Skeletal muscle cell (primary cell): ENCODE results near the gene OGG1.
A peak's percentile ranks its signal among the peaks of the same experiment; 100 is the strongest.

ENCODE experiments used
- DNase-seq: peaks from one replicate; pipeline ENCODE4 v3.0.0-alpha.2; 2010; ENCODE audit warnings: low read depth
- H3K4me3 ChIP-seq: 2 replicates; pipeline ENCODE4 v1.5.1; 2011; ENCODE audit warnings: low read depth, mild to moderate bottlenecking, control low read depth, low read length, moderate library complexity

OGG1 gene

DNA sequence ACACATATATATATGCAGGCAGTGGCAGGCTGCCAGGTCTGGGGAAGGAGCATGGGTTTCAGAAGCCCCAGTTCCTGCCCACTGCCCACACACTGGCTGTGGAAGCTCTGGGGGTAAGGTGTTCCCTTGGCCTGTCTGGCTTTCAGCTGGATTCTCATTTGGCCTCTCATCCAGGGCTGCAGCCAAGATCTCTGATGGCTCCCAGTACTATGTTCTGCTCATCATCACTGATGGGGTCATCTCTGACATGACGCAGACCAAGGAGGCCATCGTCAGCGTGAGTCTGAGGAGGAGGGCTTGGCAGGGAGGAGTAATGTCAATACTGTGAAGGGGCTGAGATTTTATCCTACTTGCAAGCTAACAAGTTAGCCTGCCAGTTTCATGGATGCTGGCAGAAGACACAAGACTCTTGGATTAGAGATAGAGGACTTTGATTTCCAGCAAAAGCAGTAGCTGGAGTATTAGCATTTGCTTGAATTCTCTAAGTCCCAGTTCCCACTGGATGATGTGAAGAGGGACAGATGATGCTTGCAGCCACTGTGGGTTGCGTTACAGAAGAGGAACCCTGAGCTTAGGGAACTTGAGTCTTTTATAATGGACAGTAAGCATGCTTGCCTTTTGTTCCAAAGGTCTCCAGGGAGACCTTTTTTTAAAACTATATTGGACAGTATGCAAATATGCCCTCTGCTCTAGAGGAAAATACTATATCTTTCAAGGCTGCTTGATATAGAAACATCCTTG, 23.8 kb upstream of the OGG1 start:
- H3K4me3 ChIP-seq = no peak overlapping the region
- no peak for DNase-seq

DNA sequence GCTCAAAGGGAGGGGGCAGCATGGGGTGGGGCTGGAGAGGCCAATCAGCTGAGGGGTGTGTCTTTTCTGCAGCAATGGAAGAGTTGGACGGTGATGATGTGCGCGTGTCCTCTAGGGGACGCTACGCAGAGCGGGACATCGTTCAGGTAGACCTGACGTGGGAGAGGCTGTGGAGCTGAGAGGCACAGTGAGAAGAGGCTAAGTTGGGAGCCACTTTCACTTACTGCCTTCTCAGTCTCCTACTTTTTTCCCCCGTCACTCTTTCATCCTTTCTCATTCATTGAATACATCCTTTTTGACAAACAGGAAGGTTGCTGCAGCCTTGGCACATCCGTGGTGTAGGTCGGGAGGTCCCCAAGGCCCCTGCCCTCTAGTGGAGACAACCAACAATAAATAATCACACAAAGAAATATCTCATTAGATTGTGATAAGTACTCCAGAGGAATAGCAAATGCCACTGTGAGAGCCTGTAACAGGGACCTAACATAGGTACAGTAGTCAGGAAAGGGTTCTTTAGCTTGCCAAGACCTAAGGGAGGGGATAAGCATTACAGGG, 22.6 kb upstream of the OGG1 start:
- DNase-seq = no peak

DNA sequence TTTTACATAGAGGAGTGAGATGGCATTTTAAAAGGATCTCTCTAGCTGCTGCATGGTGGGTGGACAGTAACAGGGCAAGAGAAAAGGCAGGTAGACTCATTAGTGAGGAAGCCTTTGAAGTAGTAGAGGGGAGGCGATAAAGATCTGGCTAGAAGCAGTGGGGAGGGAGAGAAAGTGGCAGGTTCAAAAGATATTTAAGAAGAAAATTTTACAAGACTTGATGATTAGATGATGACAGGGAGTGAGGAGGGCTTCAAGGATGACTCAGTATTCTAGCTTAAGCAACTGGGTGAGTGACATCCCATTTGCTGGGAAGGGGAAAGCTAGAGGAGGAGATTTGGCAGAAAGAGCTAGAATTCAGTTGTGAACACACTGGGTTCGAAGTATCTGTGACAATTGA, 22.0 kb upstream of the OGG1 start:
- DNase-seq = no peak
- no peak overlapping the region for H3K4me3 ChIP-seq

More for the DNA sequence above, 22.6 kb upstream of the OGG1 start:
- no peak overlapping the region for H3K4me3 ChIP-seq

DNA sequence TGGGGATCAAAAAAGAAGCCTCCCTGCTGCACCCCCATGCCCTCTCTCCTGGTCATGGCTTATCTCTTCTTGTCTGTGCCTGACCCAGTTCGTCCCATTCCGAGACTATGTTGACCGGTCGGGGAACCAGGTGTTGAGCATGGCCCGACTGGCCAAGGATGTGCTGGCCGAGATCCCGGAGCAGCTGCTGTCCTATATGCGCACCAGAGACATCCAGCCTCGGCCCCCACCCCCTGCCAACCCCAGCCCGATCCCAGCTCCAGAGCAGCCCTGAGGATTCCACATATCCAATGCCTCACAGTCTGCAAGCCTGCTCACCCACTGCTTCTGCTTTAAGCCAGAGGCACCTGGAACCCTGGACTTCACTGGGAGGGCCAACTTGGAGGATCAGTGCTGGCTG, 20.3 kb upstream of the OGG1 start:
- H3K4me3 ChIP-seq = no peak overlapping the region
- no peak for DNase-seq

DNA sequence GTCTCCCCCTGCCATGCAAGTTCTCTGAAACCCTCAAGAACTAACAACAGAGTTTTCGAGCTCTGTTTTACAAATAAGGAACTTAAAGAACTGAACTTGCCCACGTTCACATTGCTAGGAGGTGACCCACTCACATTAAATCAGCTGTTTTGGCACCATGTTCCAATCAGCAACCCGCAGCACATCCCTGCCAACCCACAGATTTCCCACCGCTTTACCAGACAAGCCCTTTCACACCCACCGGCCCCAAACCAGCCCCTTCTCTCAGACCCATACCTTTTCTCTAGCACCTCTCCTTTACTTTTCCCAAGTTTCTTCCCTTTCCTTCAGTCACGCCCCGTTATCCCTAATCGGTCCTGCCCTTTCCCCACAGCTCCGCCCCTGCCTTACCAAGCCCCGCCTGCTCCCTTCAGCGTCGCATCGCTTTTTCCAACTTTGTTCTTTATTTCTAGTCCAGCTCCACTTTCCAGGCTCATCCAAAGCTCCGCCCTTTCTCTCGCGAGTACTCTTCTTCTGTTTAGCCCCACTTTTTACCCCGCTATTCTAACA, 19.0 kb upstream of the OGG1 start:
- peak overlapping the region; percentile 59 for H3K4me3 ChIP-seq
- no peak for DNase-seq

DNA sequence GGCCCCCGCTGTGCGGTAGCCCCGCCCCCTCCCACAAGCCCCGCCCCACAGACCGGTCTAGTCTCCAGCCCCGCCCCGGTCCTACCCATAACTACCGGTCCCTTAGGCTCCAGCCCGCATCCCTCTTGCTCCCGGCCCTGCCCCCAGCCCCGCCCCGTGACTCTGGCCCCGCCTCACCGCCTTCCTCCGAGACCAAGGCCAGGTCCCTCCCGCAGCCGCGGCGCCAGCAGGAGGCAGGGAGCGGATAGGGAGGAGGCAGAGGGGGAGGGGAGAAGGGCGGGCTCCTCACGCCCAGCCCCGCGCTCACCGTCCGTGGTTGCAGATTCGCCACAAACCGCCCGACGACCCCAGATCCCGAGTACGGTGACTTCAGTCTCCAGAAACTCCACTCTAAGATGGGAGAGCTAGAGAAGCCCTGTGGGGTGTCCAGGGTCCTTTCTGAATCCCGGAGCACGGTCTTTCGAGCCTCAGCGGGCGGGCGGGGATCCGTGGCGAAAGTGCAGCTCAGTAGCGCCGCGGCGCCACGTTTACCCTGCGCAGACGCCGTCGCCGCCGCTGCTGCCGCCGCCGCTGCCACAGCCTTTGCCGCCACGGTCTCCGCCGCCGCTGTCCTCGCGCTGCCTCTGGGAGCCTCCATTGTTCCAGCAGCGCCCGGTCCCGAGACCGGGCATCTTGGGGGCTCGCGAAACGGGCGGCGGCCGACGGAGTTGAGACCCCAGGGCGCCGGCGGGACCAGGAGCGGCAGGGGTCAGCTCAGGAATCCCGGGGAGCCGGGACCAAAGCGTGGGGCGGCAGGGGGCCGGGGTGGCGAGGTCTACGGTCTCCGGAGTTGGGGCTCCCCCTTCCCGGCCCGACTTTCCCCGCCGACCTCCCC, 18.3 kb upstream of the OGG1 start, which contains the start of gene BRPF1:
TSS of gene BRPF1 (plus strand) at position 530 of the 874 bp plus-strand sequence. CDS start 2,406 bp downstream, outside the sequence.
- H3K4me3 ChIP-seq = peak within 1 kb of the TSS; percentile 96

DNA sequence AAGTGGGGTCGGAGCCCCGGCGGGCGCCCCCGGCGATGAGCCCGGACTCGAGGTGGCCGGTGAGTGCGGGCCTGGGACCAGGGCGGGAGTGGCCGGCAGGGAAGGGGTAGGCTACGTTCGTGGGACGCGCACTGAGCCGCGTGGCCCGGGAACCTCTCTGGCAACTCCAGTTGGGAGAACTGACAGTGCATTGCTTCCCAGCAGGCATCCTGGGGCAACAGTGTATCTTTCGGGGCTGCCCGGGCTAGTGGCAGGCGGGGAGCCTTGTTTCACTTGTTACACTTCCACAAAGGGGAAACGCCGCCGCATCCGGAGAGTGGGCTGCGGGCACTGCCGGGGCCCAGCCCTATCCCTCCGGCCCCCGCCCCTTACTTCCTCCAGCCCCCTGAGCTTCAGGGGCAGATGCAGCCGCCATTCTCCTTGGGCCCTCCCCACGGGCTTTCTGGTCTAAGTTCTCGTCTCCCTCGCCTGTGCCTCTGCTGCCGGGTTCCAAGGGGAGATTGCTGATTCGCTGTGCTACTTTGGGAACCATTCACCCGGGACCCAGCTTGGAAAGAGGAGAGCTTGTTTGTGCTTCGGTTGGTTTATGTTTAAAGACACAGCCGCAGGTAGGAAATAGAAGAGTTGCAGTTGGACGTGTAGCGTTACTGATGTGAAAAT, 17.5 kb upstream of the OGG1 start:
- peak overlapping the region; percentile 96 for H3K4me3 ChIP-seq
- no peak for DNase-seq

More for the DNA sequence above, 18.3 kb upstream of the OGG1 start, which contains the start of gene BRPF1:
- DNase-seq = peak; percentile 99

DNA sequence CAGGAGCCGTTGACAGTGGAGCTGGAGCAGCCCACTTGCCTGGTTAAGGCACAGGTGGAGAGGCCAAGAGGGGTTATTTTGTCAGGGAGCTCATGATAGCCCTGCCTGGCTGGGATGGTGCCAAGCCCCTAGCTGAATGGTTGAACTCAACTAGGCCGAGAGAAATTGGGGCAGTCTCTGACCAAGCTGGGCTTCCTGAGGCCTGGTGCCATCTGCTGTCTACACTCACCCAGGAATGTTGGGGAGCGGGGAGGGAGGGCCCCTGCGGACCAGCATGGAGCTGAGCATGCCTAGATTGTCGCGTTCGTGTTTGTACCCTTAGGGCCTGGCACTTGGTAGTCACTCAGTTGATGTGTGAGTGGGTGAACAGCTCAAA, 17.0 kb upstream of the OGG1 start:
- peak overlapping the region; percentile 96 for H3K4me3 ChIP-seq
- DNase-seq = no peak

DNA sequence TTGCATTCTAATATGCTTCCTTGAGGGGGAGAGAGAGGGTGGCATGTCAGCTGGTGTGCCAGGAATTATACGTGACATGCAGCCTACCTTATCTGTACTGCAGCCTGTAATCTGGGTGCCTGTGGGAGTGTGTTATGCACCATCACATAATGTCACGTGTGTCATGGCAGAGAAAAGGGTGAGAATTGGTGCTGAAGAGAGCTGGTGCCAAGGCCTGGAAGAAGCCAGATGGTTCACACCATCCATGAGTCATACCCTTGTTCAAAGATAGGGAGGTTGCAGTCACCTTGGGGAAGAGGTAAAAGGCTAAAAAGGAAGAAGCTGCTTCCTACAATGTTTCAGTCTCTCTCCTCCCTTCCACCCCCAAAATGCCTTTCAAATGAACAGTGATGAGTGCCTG, 12.9 kb upstream of the OGG1 start:
- no peak overlapping the region for H3K4me3 ChIP-seq
- DNase-seq = no peak

DNA sequence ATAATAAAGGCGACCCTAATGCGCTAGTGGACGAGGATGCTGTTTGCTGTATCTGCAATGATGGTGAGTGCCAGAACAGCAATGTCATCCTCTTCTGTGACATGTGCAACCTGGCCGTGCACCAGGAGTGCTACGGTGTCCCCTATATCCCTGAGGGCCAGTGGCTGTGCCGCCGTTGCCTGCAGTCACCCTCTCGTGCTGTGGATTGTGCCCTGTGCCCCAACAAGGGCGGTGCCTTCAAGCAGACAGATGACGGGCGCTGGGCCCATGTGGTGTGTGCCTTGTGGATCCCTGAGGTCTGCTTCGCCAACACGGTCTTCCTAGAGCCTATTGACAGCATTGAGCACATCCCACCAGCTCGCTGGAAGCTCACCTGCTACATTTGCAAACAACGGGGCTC, 10.6 kb upstream of the OGG1 start:
- DNase-seq = no peak
- no peak overlapping the region for H3K4me3 ChIP-seq

DNA sequence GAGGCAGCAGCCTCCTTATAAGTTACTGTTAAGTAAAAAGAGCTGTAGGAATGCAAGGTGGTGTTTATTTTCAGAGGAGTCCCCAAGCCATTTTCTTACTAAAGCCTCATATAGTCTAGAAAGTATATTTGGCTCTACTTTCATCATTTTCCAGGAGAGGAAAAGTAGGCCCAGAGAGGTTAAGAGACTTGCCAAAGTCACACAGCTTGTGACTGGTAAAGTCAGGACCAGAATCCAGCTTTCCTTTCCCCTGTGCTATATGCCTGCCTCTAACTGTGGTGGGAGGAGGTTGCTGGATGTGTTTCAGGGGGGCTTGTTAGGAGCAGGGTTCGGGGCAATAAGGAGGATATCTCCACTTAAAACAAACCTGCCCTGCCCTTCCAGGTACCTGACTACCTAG, 7.2 kb upstream of the OGG1 start:
- H3K4me3 ChIP-seq = no peak overlapping the region
- DNase-seq = no peak

DNA sequence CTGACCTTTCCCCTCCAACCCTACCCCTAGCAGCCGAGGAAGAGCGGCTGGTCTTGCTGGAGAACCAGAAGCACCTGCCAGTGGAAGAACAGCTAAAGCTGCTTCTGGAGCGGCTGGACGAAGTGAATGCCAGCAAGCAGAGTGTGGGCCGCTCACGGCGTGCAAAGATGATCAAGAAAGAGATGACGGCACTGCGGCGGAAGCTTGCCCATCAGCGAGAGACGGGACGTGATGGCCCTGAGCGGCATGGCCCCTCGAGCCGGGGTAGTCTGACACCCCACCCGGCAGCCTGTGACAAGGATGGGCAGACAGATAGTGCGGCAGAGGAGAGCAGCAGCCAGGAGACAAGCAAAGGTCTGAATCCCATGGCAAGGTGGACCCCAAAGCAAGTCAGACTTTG, 6.2 kb upstream of the OGG1 start:
- no peak for DNase-seq
- H3K4me3 ChIP-seq = no peak overlapping the region

DNA sequence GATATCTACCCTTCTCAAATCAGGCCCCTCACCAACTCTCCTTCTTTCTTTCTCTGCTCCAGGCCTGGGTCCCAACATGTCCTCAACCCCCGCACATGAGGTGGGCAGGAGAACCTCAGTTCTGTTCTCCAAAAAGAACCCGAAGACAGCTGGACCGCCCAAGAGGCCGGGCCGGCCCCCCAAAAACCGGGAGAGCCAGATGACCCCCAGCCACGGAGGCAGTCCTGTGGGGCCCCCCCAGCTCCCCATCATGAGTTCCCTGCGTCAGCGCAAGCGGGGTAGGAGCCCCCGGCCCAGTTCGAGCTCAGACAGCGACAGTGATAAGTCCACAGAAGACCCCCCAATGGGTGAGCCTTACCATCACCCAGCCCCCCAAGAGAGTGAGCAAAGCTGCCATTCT, 5.6 kb upstream of the OGG1 start:
- no peak for DNase-seq
- H3K4me3 ChIP-seq = no peak overlapping the region

DNA sequence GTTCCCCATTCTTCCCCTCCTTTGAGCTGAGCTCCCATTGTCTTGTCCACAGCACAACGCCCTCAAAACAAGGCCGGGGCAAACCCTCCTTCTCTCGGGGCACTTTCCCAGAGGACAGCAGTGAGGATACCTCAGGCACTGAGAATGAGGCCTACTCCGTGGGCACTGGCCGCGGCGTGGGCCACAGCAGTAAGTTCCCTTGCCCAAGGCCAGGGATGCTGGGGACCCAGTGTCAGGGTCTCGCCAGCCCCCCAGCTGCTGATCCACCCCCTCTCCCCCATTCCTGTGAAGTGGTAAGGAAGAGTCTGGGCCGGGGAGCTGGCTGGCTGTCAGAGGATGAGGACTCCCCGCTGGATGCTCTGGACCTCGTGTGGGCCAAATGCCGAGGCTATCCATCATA, 4.2 kb upstream of the OGG1 start:
- H3K4me3 ChIP-seq = no peak overlapping the region
- DNase-seq = no peak

DNA sequence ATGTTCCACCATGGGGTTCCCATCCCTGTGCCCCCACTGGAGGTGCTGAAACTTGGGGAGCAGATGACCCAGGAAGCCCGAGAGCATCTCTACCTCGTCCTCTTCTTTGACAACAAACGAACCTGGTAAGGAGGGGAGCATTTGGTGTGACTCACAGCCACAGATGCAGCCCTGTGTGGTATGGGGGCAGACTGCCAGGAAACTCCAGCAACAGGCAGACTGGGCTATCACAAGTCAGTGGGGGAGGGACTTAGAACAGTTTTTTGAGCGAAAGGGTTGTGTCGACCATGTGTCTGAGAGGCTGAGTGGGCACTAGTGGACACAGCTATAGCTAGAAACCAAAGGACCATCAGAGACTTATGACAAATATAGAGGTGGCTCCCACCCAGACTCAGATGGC, 3.4 kb upstream of the OGG1 start:
- peak; percentile 65 for DNase-seq

DNA sequence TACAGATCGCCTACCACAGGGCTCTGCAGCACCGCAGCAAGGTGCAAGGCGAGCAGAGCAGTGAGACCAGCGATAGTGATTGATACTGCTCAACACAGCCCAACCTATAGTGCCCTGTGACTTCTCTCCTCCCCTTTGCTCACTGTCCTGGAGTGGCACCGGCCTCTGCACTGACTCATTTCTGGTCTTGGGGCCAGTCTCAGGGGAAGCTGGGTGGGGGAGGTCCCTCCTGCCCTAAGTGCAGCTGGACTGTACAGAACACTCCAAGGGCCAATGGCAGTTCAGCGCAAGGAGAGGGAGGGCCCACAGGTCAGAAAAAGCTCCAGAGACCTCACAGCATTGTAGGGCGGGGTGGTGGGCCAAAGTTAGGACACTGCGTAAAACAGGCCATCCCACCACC, 2.5 kb upstream of the OGG1 start:
- no peak overlapping the region for H3K4me3 ChIP-seq
- peak; percentile 14 for DNase-seq

More for the DNA sequence above, 3.4 kb upstream of the OGG1 start:
- no peak overlapping the region for H3K4me3 ChIP-seq

DNA sequence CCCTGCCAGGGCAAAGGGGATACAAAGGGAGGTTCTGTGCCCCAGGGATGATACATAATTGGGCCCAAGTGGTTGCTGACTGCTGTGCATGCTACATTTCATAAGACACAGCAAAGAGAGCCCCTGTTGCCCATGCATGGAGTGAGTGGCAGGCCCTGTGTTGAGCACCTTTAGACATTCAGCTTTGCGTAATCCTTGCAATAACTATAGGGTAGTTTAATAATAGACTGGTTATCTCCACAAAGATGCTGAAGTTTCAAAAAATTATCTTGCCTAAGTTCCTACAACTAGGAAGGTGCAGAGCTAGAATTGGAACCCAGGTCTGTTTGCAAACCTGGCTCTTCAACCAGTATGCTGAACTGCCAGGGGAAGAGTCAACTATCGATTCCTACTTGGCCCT, 1.7 kb upstream of the OGG1 start:
- H3K4me3 ChIP-seq = no peak overlapping the region
- no peak for DNase-seq

DNA sequence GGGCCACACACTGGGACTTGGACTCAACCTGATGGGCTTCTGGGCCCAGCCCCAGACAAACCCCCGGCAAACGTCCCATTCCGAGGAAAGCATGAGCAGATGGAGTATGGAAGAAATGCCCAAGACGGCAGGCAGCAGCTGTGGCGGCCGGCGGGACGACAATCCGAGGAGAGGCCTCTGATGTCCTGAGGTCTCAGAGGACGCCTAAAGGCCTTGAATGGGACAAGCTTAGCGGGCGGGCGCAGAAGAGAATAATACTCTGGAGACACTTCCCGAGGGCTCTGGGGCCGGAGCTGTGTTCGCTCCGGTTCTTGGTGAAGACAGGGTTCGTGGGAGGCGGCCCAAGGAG, 482 bp upstream of the OGG1 start:
- H3K4me3 ChIP-seq = peak overlapping the region; percentile 94
- no peak for DNase-seq

DNA sequence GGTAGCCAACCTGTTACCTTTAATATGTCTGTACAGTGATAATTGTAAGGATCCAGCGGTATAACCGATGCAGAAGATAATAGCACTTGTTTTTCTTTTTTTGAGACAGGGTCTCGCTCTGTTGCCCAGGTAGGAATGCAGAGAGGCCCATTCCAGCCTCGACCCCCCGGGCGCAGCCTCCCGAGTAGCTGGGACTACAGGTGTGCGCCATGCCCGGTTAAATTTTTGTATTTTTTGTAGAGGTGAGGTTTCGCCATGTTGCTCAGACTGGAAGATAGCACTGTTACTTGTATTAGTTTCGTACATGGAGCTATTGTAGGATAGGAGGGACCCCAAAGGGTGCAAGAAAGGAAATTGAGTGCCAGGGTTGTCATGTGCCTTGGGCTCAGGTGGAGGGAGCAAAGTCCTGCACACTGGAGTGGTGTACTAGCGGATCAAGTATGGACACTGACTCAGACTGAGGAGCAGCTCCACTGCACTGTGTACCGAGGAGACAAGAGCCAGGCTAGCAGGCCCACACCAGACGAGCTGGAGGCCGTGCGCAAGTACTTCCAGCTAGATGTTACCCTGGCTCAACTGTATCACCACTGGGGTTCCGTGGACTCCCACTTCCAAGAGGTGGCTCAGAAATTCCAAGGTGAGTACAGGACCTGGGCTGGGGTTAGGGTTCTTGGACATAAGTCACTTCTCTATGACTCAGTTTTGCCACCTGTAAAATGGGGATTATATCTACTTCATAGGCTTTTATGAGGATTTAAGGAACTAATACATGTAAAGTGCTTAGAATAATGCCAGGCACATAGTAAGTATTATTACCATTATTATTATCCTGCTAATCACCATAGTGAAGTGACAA, 1.0 kb downstream of the OGG1 start:
- DNase-seq = no peak
- peak overlapping the region; percentile 94 for H3K4me3 ChIP-seq
